Lower leg skin (tissue), 4 donors: ENCODE data around the gene PRR29. TPM values are rescaled to one million over a fixed set of nuclear protein-coding genes. Genes with fewer than 3 reads are reported as not detected.

Source experiments
- DNase-seq, 2 donors: peaks; one replicate each; pipeline ENCODE4 v3.0.0-alpha.2; 2019; ENCODE audit warnings: low spot score in 2 of 2
- H3K4me3 ChIP-seq: fragments of 200-600 bp; sonication (generic); 2 replicates; pipeline ENCODE4 v1.5.1; 2017; ENCODE audit warnings: mild to moderate bottlenecking, low read depth; ENCODE audit not compliant: poor library complexity, severe bottlenecking
- CTCF ChIP-seq, 3 donors: fragments of 450-650 bp; IDR thresholded peaks; one replicate each; pipeline ENCODE4 v1.5.1; 2016; ENCODE audit warnings: antibody characterized with exemption in 3 of 3, mild to moderate bottlenecking in 3 of 3, moderate library complexity in 2 of 3
- POLR2A ChIP-seq, 2 donors: fragments of 450-650 bp; IDR thresholded peaks; one replicate each; pipeline ENCODE4 v1.6.1; 2016 to 2017; ENCODE audit warnings: antibody characterized with exemption in 2 of 2, mild to moderate bottlenecking in 1 of 2, moderate library complexity in 1 of 2
- WGBS, 2 donors: methylation state at CpG; one replicate each; pipeline ENCODE4 v1.1.5; 2018; 5-methylcytosine and 5-hydroxymethylcytosine counted together
- intact Hi-C: fragments of 100-400 bp; cut with DNase I; formaldehyde crosslinking; loops from one replicate; pipeline ENCODE4 v1.15.0; 2023; ENCODE audit warnings: low total_unique reads
- total RNA-seq, 4 donors: library from RNA; depleted of rRNA; stranded (reverse); fragments of >200 nt; gene quantifications; one replicate each; pipeline ENCODE4 v1.1.0, GENCODE V29; 2016

The PRR29 gene
- total RNA-seq, 4 donors from 2014 or later = 0.17 TPM; not detected in 3

DNA sequence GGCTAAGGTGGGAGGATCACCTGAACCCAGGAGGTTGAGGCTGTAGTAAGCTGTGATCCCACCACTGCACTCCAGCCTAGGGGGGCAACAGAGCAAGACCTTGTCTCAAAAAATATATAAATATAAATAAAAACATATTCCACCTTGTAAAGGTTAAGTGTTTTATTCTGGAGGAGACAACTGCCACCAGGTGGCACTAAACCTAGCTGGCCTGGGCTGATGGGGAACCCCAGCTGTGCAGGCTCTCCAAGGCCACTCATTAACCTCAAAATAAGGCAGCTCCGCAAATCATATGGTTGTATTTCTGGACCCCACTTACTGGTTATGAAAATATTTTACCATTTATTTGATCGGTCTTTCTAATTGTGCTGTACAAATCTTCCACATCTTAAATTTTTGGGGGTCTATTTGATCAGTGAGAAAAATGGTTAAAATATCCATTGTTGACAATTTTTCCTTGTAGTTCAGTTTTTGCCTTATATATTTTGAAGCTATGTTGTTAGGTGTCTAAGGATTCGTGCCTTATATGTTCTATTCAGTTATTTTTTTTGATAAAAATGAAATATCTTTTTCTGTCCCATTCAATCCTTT is 30.8 kb downstream of the PRR29 start:
- no peak overlapping the region for H3K4me3 ChIP-seq
- TF ChIP-seq POLR2A (IDR thresholded peaks at IDR 0.05) = no peak
- TF ChIP-seq CTCF (IDR thresholded peaks at IDR 0.05) = peak in 1 of 3 donors; percentile 50
- 15 to 27% methylated on average over 3 of the region's 3 CpGs for WGBS, 2 donors
- peak; percentile 49 to 90 for DNase-seq
- intact Hi-C loops = loop anchor here (5.0 to 10.0 kb wide), 2 partner anchors 103 to 114 kb away; partner anchors contain the start of genes CSHL1, ERN1 and GH1

DNA sequence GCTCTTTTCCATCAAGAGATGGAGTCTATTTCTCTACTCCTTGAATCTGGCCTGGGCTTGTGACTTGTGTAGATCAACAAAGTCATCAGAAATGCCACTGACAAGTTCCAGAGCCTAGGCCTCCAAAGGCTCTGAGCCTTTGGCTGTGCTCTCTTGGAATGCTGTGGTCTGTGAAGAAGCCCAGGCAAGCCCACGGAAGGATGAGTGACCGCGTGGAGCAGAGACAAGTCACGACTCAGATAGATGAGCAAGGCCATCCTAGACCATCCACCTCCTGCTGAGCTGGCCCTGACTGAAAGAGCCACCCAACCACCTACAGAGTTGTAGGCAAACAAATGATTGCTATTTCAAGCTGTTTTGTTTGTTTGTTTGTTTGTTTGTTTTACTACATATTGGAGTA is 33.9 kb downstream of the PRR29 start:
- intact Hi-C loops = no loop called here
- WGBS, 2 donors = 76 to 78% methylated on average over 4 of the region's 4 CpGs
- TF ChIP-seq CTCF (IDR thresholded peaks at IDR 0.05) = no peak
- TF ChIP-seq POLR2A (IDR thresholded peaks at IDR 0.05) = no peak
- peak in 1 of 2 donors; percentile 62 for DNase-seq
- no peak overlapping the region for H3K4me3 ChIP-seq

GRCh38 chr17:64036198-64036922 is 38.2 kb downstream of the PRR29 start:
- no peak overlapping the region for H3K4me3 ChIP-seq
- TF ChIP-seq CTCF (IDR thresholded peaks at IDR 0.05) = no peak
- no peak for TF ChIP-seq POLR2A (IDR thresholded peaks at IDR 0.05)
- intact Hi-C loops = no loop called here
- peak in 1 of 2 donors; percentile 75 for DNase-seq
- 87 to 90% methylated on average over 14 of the region's 14 CpGs for WGBS, 2 donors

- intact Hi-C loops = no loop called here
- no peak for TF ChIP-seq CTCF (IDR thresholded peaks at IDR 0.05)
- peak in 1 of 2 donors; percentile 77 for DNase-seq
- WGBS, 2 donors = 84 to 91% methylated on average over 6 of the region's 6 CpGs
- no peak overlapping the region for H3K4me3 ChIP-seq
These were observed 39.0 kb downstream of the PRR29 start for GRCh38 chr17:64037180-64037579.

DNA sequence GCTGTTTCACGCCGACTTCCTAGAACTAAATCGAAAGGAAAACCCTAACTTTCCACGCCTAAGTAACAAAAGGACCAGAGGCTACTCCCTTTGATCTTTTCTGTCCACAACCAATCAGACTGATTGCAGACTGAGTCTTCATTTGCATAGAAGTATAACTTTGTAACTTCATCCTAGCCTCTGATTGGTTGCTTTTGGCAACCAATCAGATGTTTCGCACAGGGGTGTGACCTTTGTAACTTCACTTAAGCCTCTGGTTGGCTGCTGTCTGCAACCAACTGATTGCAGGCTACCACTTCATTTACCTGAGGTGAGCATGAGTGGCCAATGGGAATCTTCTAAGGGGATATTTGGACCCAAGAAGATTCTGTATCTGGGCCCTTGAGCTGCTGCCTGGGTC is 39.7 kb downstream of the PRR29 start:
- intact Hi-C loops = no loop called here
- TF ChIP-seq POLR2A (IDR thresholded peaks at IDR 0.05) (no peak), CTCF (IDR thresholded peaks at IDR 0.05) (no peak)

More for the DNA sequence above, 39.7 kb downstream of the PRR29 start:
- no peak overlapping the region for H3K4me3 ChIP-seq
- no peak for DNase-seq
- 95 to 97% methylated on average over 5 of the region's 5 CpGs for WGBS, 2 donors
